Endothelial cell of umbilical vein (primary cell): Measurements from ENCODE around the gene PAGE4. TPM values are rescaled to one million over a fixed set of nuclear protein-coding genes. Genes with fewer than 3 reads are reported as not detected.
A peak's percentile ranks its signal among the peaks of the same experiment; 100 is the strongest.

Experiments used
- BruUV-seq: library from RNA; stranded (reverse); fragments of 400-500 nt; replicated peaks from 2 replicates; lab custom pipeline; 2021; lab: Mats Ljungman, UMichigan
- CTCF ChIA-PET: fragments of 300-600, 350-600 bp; sonication (Branson Sonifier 250); formaldehyde crosslinking; loops from one replicate; lab custom pipeline; 2021; ENCODE audit warnings: antibody characterized with exemption, inconsistent platforms; lab: Charles Lee
- POLR2A ChIA-PET: fragments of 300-600, 350-600 bp; sonication (Branson Sonifier 250); formaldehyde crosslinking; loops from one replicate; lab custom pipeline; 2021; ENCODE audit warnings: antibody characterized with exemption, inconsistent platforms; lab: Charles Lee
- DNase-seq: peaks from one replicate; pipeline ENCODE4 v3.0.0-alpha.2; 2011; ENCODE audit warnings: low read depth, low spot score
- FAIRE-seq: peaks from 2 replicates; lab custom pipeline; 2011; peaks lifted over from hg19 to GRCh38; lab: Jason Lieb, UNC
- H2AFZ ChIP-seq: 2 replicates; pipeline ENCODE4 v1.6.0; 2012; ENCODE audit warnings: low read depth, low read length, control low read depth, inconsistent platforms
- H3K27ac ChIP-seq: 2 replicates; pipeline ENCODE4 v1.5.1; 2011; ENCODE audit warnings: low read depth, mild to moderate bottlenecking, control low read depth, low read length, moderate library complexity; ENCODE audit not compliant: insufficient read depth
- H3K27me3 ChIP-seq, 2 experiments: 2 replicates each; pipeline versions ENCODE4 v1.6.0 to v1.6.1; 2011; ENCODE audit warnings: low read length in 2 of 2, mixed read lengths in 1 of 2; ENCODE audit not compliant: control insufficient read depth in 2 of 2, insufficient read depth in 2 of 2
- H3K36me3 ChIP-seq, 2 experiments: 2 replicates in 1 of 2; 3 replicates in 1 of 2; pipeline ENCODE4 v1.5.1; 2011; ENCODE audit warnings: low read length in 2 of 2, mild to moderate bottlenecking in 1 of 2, moderate library complexity in 1 of 2; ENCODE audit not compliant: control insufficient read depth in 2 of 2, insufficient read depth in 2 of 2; ENCODE audit errors: extremely low read depth in 1 of 2
- H3K4me1 ChIP-seq: 3 replicates; pipeline ENCODE4 v1.5.1; 2011; ENCODE audit warnings: mild to moderate bottlenecking, low read length; ENCODE audit not compliant: control insufficient read depth, insufficient read depth; ENCODE audit errors: extremely low read depth
- H3K4me2 ChIP-seq: 2 replicates; pipeline ENCODE4 v1.6.1; 2011; ENCODE audit warnings: low read length, control low read depth, mixed read lengths; ENCODE audit not compliant: insufficient read depth
- H3K4me3 ChIP-seq, 3 experiments: fragments of 200-600 bp in 1 of 3; sonication (generic), shearing (Covaris generic) in 1 of 3; replicated peaks in 1 of 3; 2 replicates each; pipeline ENCODE4 v1.5.1; 2011 to 2016; ENCODE audit warnings: control low read depth in 3 of 3, low read length in 3 of 3, mild to moderate bottlenecking in 2 of 3, inconsistent platforms in 1 of 3, low read depth in 1 of 3, moderate library complexity in 1 of 3; ENCODE audit not compliant: insufficient read depth in 1 of 3
- H3K79me2 ChIP-seq: 2 replicates; pipeline ENCODE4 v1.6.0; 2012; ENCODE audit warnings: low read length, inconsistent platforms; ENCODE audit not compliant: control insufficient read depth, insufficient read depth
- H3K9ac ChIP-seq: replicated peaks from 2 replicates; pipeline ENCODE3; 2011; ENCODE audit warnings: low read length, control low read depth; ENCODE audit not compliant: insufficient read depth; ENCODE audit errors: extremely low read depth
- H3K9me1 ChIP-seq: replicated peaks from 3 replicates; pipeline ENCODE4 v1.6.0; 2011; ENCODE audit warnings: mild to moderate bottlenecking, low read length; ENCODE audit not compliant: control insufficient read depth, insufficient read depth; ENCODE audit errors: extremely low read depth
- H3K9me3 ChIP-seq: replicated peaks from 2 replicates; pipeline ENCODE4 v1.5.1; 2012; ENCODE audit warnings: low read length, inconsistent platforms; ENCODE audit not compliant: control insufficient read depth, insufficient read depth
- H4K20me1 ChIP-seq: replicated peaks from 2 replicates; pipeline ENCODE3; 2011; ENCODE audit warnings: mild to moderate bottlenecking, low read length; ENCODE audit not compliant: control insufficient read depth, insufficient read depth; ENCODE audit errors: extremely low read depth
- EZH2 ChIP-seq: IDR thresholded peaks from 2 replicates; pipeline ENCODE4 v1.6.1; 2012; ENCODE audit warnings: borderline replicate concordance, low read depth, mild to moderate bottlenecking, moderate library complexity, low read length, inconsistent platforms; ENCODE audit not compliant: severe bottlenecking
- FOS ChIP-seq: IDR thresholded peaks from 2 replicates; pipeline ENCODE4 v1.6.1; 2011; ENCODE audit warnings: mild to moderate bottlenecking, low read length, moderate library complexity, borderline replicate concordance; ENCODE audit not compliant: insufficient read depth
- GATA2 ChIP-seq: IDR thresholded peaks from 2 replicates; pipeline ENCODE4 v1.7.0; 2011; ENCODE audit warnings: low read depth, mild to moderate bottlenecking, moderate library complexity, mixed read lengths, low read length; ENCODE audit not compliant: insufficient read length, insufficient read depth
- JUN ChIP-seq: IDR thresholded peaks from 2 replicates; pipeline ENCODE4 v1.6.1; 2011; ENCODE audit warnings: borderline replicate concordance, low read depth; ENCODE audit not compliant: insufficient read length, insufficient read depth
- MYC ChIP-seq: IDR thresholded peaks from one replicate; pipeline ENCODE4 v1.6.1; 2011; ENCODE audit warnings: mild to moderate bottlenecking, low read depth, low read length
- POLR2A ChIP-seq: IDR thresholded peaks from 2 replicates; pipeline ENCODE4 v1.6.1; 2012; ENCODE audit warnings: low read depth, mild to moderate bottlenecking, control low read depth, low read length
- POLR2AphosphoS5 ChIP-seq: IDR thresholded peaks from 2 replicates; pipeline ENCODE4 v1.6.1; 2012; ENCODE audit warnings: low read depth, mild to moderate bottlenecking, control low read depth, low read length, moderate library complexity; ENCODE audit not compliant: insufficient read depth
- dilution Hi-C: fragments of 300-500 bp; cut with MboI; formaldehyde crosslinking; loops from one replicate; pipeline ENCODE4 v1.15.0; 2019; ENCODE audit warnings: low sequenced_read_pairs; ENCODE audit not compliant: extremely low pct_ligation_motif_present
- intact Hi-C: fragments of 100-400 bp; cut with micrococcal nuclease; formaldehyde crosslinking; loops from one replicate; pipeline ENCODE4 v1.10.0; 2022
- polyA plus RNA-seq, 4 experiments: library from polyadenylated mRNA; depleted of rRNA in 3 of 4; stranded (reverse) in 3 of 4; unstranded in 1 of 4; fragments of >200 nt; gene quantifications; 2 replicates each; pipeline versions ENCODE4 v1.2.1 to v1.2.3, GENCODE V29; 2011 to 2012; ENCODE audit warnings: missing spikeins in 1 of 4
- total RNA-seq: library from RNA; stranded (reverse); gene quantifications from 2 replicates; pipeline ENCODE4 v1.2.3, GENCODE V29; 2021
- TF ChIP-seq, protein P1 (sequence below): IDR thresholded peaks from 2 replicates; pipeline ENCODE4 v1.6.1; 2011; ENCODE audit not compliant: insufficient read depth, insufficient read length
- TF ChIP-seq, protein P2 (sequence below), 2 donors: IDR thresholded peaks; 1 replicate in 1 of 2; 2 replicates in 1 of 2; pipeline ENCODE4 v1.5.1; 2011; ENCODE audit warnings: low read length in 2 of 2, mild to moderate bottlenecking in 2 of 2, moderate library complexity in 2 of 2, control low read depth in 1 of 2, inconsistent platforms in 1 of 2, low read depth in 1 of 2; ENCODE audit not compliant: insufficient read depth in 1 of 2; ENCODE audit errors: extremely low read depth in 1 of 2

PAGE4 gene
- total and polyA plus RNA-seq, 2 donors (not counting 3 experiments of a cell fraction or from before 2014, with no cell fraction given): not detected

DNA sequence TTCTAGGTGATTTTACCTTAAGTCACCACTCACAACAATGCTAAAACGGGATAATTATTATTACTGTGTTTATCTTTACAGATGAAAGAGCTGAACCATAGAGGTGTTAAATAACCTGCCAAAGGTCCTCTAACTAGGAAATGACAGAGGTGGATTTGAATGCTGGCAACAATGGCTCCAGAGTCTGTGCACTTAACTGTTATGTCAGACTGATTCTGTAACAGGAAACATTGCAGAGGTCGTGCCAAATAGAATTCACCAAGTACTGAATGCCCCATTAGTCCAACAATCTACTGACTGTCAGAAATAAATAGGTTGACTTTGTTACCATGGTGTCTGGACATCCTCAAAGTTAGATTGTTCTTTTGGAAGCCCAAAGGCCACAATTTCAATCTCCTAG is 29.2 kb downstream of the PAGE4 start:
- no TSS peak for BruUV-seq
- Histone ChIP-seq H3K4me2 (no peak overlapping the region), H3K4me1 (no peaks in the 10 kb centered on the region), H3K27me3 (no peaks in the 10 kb centered on the region), H3K4me3 (no peak overlapping the region), H3K9me3 (no peaks in the 10 kb centered on the region), H3K27ac (no peak overlapping the region), H2AFZ (no peak overlapping the region), H4K20me1 (no peaks in the 10 kb centered on the region), H3K79me2 (no peaks in the 10 kb centered on the region), H3K9me1 (no peaks in the 10 kb centered on the region), H3K9ac (no peak overlapping the region), H3K36me3 (no peaks in the 10 kb centered on the region)
- ChIA-PET CTCF (no interaction called here), POLR2A (no interaction called here)
- intact Hi-C loops: no loop called here
- TF ChIP-seq POLR2A (no peak), MYC (no peak), GATA2 (no peak), EZH2 (no peak), JUN (no peak), POLR2AphosphoS5 (no peak), FOS (no peak)
- TF ChIP-seq, protein P1, sequence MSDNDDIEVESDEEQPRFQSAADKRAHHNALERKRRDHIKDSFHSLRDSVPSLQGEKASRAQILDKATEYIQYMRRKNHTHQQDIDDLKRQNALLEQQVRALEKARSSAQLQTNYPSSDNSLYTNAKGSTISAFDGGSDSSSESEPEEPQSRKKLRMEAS: no peak
- TF ChIP-seq, protein P2, sequence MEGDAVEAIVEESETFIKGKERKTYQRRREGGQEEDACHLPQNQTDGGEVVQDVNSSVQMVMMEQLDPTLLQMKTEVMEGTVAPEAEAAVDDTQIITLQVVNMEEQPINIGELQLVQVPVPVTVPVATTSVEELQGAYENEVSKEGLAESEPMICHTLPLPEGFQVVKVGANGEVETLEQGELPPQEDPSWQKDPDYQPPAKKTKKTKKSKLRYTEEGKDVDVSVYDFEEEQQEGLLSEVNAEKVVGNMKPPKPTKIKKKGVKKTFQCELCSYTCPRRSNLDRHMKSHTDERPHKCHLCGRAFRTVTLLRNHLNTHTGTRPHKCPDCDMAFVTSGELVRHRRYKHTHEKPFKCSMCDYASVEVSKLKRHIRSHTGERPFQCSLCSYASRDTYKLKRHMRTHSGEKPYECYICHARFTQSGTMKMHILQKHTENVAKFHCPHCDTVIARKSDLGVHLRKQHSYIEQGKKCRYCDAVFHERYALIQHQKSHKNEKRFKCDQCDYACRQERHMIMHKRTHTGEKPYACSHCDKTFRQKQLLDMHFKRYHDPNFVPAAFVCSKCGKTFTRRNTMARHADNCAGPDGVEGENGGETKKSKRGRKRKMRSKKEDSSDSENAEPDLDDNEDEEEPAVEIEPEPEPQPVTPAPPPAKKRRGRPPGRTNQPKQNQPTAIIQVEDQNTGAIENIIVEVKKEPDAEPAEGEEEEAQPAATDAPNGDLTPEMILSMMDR (IDR thresholded peaks at IDR 0.05; ENCODE audit: extremely low read depth in 1 of 2, insufficient read depth in 1 of 2, low read depth in 1 of 2, low read length in 2 of 2): no peak
- dilution Hi-C loops: no loop called here
- DNase-seq (peak; percentile 7), FAIRE-seq (peak; percentile 57)
